ENCODE measurements around the gene SPRED2.

- TF ChIP-seq POLR2A (IDR thresholded peaks at IDR 0.05; ENCODE audit: low read length) (no peak), GATA1 (IDR thresholded peaks at IDR 0.05; ENCODE audit: low read depth, low read length) (no peak)
These were observed 163.4 kb downstream of the SPRED2 start for GRCh38 chr2:65268957-65269356.
